ENCODE data around the gene EDEM3. TPM values are rescaled to one million over a fixed set of nuclear protein-coding genes. Genes with fewer than 3 reads are reported as not detected.

The EDEM3 gene
- total RNA-seq, 1 experiment from 2014 or later: 44.5 TPM

DNA sequence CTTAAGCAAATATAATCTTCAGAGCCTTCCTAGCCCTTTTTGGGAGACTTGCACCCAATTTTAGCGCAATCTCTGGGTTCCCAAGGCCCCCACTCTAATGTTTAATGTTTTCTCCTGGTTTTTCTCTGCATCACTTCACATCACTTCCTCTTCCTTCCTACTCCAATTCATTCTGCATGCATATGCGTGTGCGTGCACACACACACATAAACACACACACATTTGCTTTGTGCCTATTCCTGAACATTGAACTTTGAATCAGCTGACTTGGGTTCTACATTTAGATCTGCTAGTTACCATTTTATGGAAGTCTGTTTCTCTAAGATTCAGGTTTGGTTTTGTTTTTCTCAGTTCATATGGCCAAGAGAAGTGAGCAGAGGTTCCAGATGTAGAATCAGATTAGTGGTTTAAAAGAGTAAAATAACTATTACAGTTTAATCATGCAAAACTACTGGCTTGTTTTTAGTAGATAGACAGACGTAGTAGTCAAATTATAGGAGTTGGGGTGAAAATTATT, 7.4 kb upstream of the EDEM3 start:
- no peaks in the 10 kb centered on the region for H3K27me3 Mint-ChIP-seq (ENCODE audit: unreplicated experiment)

DNA sequence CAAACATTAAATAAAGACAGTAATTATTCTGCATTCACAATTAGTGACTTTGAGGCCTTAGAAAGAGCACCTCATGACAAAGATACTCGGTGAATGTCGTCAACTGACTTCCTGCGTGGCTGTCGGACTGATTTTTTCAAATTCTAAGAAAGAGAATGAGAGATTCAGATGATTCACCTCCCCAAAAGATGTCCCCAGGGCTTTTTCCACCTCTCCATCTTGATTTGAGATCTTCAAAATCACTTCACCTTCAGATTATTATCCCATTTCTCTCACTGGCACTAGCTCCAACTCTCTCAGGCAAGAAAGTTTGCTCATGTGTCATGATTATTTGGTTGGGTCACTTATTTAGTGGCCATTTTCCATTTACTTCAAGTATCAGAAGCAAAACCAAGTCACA, 5.0 kb upstream of the EDEM3 start:
- Mint-ChIP-seq H3K4me1 (ENCODE audit: low read depth, unreplicated experiment) (peaks cover 13% of the 10 kb centered on the region), H3K27ac (ENCODE audit: unreplicated experiment) (no peak overlapping the region), H3K9me3 (ENCODE audit: low read depth, unreplicated experiment) (no peaks in the 10 kb centered on the region), H3K4me3 (ENCODE audit: low read depth, unreplicated experiment) (no peak overlapping the region), H3K36me3 (ENCODE audit: insufficient read depth, unreplicated experiment) (peaks cover 15% of the 10 kb centered on the region), H3K27me3 (ENCODE audit: unreplicated experiment) (no peaks in the 10 kb centered on the region)
- no TSS peak for BruUV-seq (replicated peaks)
- intact Hi-C loops (cut with micrococcal nuclease; ENCODE audit: unreplicated experiment): no loop called here
- no peak for DNase-seq
- CTCF ChIA-PET: no interaction called here
- TF ChIP-seq, protein P1, sequence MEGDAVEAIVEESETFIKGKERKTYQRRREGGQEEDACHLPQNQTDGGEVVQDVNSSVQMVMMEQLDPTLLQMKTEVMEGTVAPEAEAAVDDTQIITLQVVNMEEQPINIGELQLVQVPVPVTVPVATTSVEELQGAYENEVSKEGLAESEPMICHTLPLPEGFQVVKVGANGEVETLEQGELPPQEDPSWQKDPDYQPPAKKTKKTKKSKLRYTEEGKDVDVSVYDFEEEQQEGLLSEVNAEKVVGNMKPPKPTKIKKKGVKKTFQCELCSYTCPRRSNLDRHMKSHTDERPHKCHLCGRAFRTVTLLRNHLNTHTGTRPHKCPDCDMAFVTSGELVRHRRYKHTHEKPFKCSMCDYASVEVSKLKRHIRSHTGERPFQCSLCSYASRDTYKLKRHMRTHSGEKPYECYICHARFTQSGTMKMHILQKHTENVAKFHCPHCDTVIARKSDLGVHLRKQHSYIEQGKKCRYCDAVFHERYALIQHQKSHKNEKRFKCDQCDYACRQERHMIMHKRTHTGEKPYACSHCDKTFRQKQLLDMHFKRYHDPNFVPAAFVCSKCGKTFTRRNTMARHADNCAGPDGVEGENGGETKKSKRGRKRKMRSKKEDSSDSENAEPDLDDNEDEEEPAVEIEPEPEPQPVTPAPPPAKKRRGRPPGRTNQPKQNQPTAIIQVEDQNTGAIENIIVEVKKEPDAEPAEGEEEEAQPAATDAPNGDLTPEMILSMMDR (IDR thresholded peaks at IDR 0.05; ENCODE audit: unreplicated experiment): no peak

More for the DNA sequence above, 7.4 kb upstream of the EDEM3 start:
- intact Hi-C loops (cut with micrococcal nuclease; ENCODE audit: unreplicated experiment): no loop called here
- Mint-ChIP-seq H3K4me3 (ENCODE audit: low read depth, unreplicated experiment) (no peak overlapping the region), H3K36me3 (ENCODE audit: insufficient read depth, unreplicated experiment) (no peaks in the 10 kb centered on the region), H3K4me1 (ENCODE audit: low read depth, unreplicated experiment) (no peaks in the 10 kb centered on the region), H3K9me3 (ENCODE audit: low read depth, unreplicated experiment) (no peaks in the 10 kb centered on the region), H3K27ac (ENCODE audit: unreplicated experiment) (no peak overlapping the region)
- no TSS peak for BruUV-seq (replicated peaks)
- CTCF ChIA-PET: no interaction called here
- TF ChIP-seq, protein P1 (IDR thresholded peaks at IDR 0.05; ENCODE audit: unreplicated experiment): no peak
- no peak for DNase-seq

DNA sequence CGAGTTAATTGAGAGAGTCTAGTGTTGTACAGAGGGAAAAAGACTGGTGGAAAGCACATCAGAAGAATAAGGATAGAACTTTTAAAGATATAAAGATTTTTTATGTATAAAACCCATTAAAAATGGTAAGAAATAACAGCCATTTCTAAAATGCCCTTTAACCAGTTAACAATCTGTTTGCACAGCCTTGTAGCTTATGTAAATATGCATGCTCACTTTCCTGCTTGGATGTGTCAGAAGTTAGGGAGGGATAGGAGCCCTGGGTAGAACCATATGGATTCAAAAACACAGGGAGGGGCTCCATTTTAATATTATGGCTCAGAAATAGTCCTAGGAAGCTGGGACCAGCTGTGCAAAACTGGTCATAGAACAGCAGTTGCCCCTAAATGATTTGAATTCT, 4.5 kb upstream of the EDEM3 start:
- intact Hi-C loops (cut with micrococcal nuclease; ENCODE audit: unreplicated experiment): no loop called here
- Mint-ChIP-seq H3K27me3 (ENCODE audit: unreplicated experiment) (no peaks in the 10 kb centered on the region), H3K27ac (ENCODE audit: unreplicated experiment) (no peak overlapping the region), H3K4me3 (ENCODE audit: low read depth, unreplicated experiment) (no peak overlapping the region), H3K36me3 (ENCODE audit: insufficient read depth, unreplicated experiment) (peaks cover 21% of the 10 kb centered on the region), H3K4me1 (ENCODE audit: low read depth, unreplicated experiment) (peaks cover 13% of the 10 kb centered on the region), H3K9me3 (ENCODE audit: low read depth, unreplicated experiment) (no peaks in the 10 kb centered on the region)
- DNase-seq: no peak
- TF ChIP-seq, protein P1 (IDR thresholded peaks at IDR 0.05; ENCODE audit: unreplicated experiment): no peak
- CTCF ChIA-PET: no interaction called here
- BruUV-seq (replicated peaks): no TSS peak

DNA sequence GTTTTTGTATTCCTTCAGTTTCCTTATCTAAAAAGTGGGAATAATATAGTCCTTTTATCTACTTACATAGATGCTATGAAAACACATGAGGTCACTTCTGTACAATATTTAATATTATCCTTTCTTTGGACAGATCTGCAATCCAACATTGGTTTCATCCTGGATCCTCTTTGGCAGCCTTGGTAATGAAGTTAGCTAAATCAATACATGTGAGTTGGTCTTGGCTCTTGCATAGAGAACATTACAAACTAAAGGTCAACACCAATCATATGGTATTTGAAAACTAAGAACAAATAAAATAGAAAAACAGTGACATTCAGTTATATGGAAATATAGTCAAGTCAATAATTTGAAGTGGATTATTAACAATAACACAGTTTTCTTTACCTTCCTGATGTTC, 3.2 kb upstream of the EDEM3 start:
- Mint-ChIP-seq H3K4me3 (ENCODE audit: low read depth, unreplicated experiment) (no peak overlapping the region), H3K9me3 (ENCODE audit: low read depth, unreplicated experiment) (no peaks in the 10 kb centered on the region)
- CTCF ChIA-PET: no interaction called here

More for the DNA sequence above, 3.2 kb upstream of the EDEM3 start:
- Mint-ChIP-seq H3K27me3 (ENCODE audit: unreplicated experiment) (no peaks in the 10 kb centered on the region), H3K36me3 (ENCODE audit: insufficient read depth, unreplicated experiment) (peaks cover 32% of the 10 kb centered on the region), H3K27ac (ENCODE audit: unreplicated experiment) (no peak overlapping the region), H3K4me1 (ENCODE audit: low read depth, unreplicated experiment) (peaks cover 13% of the 10 kb centered on the region)
- DNase-seq: no peak
- intact Hi-C loops (cut with micrococcal nuclease; ENCODE audit: unreplicated experiment): no loop called here
- no TSS peak for BruUV-seq (replicated peaks)
- TF ChIP-seq, protein P1 (IDR thresholded peaks at IDR 0.05; ENCODE audit: unreplicated experiment): no peak
